HG03175 (cell line): ENCODE measurements around the gene CARNS1.
A peak's percentile ranks its signal among the peaks of the same experiment; 100 is the strongest.

Experiments used
- ATAC-seq: cut with Tn5 transposase; IDR thresholded peaks from one replicate; pipeline ENCODE4 v1.9.1; 2021; ENCODE audit warnings: mild to moderate bottlenecking, moderate library complexity; ENCODE audit not compliant: unreplicated experiment

CARNS1 gene

DNA sequence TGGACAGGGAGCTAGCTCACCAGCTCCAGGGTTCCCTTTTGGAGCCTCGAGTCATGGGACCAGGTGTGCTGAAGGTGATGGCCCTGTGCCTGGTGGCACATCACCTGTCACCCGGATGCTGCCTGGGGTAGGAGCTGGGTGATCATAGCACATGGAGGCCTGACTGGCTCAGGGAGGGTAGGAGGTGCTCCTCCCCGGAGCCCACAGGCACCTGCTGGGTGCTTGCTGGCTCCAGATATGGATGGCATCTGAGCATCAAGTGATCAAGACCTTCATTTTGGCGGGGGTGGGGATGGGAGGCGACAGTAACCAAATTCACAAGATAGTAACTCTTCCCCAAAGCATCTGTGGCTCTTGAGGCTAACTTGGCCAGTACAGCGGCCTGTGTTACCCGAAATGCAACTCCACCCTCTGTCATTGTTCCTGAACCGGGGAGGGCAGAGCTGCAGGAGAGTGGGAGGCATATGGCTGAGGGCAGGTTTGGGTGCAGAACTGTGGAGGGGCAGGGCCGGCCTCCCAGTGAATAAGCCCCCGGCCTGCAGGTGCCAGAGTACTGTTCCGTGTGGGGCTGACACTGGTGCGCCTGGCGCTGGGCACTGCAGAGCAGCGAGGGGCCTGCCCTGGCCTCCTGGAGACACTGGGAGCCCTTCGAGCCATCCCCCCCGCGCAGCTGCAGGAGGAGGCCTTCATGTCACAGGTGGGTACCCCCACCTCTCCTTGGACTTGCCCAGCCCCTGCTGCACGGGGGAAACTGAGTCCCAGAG is 6.9 kb upstream of the CARNS1 start:
- no peak for ATAC-seq

- ATAC-seq: peak; percentile 56
Observed at GRCh38 chr11:67409261-67409666, 6.2 kb upstream of the CARNS1 start.

- ATAC-seq: no peak
Observed at GRCh38 chr11:67409781-67410368, 5.6 kb upstream of the CARNS1 start.

GRCh38 chr11:67410369-67410831 is 5.1 kb upstream of the CARNS1 start:
- ATAC-seq: no peak

- ATAC-seq: no peak
Observed at GRCh38 chr11:67410984-67411784, 4.3 kb upstream of the CARNS1 start.

DNA sequence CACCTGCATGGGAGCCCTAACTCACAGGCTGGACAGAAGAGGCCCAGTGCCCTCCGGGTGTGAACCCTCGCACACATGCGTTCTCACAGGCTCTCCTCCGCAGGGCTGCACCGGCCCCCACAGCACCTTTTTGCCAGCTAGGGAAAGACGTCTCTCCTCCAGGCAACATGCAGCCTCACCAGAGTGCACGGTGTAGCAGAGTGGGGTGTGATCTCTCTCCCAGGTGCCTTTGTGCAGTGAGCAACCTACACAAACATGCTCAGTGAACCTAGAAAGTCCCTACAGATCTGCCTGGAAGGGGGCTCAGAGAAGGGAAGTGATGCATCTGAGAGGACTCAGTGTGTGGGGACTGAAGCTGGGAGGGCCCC is 3.7 kb upstream of the CARNS1 start:
- ATAC-seq: no peak

DNA sequence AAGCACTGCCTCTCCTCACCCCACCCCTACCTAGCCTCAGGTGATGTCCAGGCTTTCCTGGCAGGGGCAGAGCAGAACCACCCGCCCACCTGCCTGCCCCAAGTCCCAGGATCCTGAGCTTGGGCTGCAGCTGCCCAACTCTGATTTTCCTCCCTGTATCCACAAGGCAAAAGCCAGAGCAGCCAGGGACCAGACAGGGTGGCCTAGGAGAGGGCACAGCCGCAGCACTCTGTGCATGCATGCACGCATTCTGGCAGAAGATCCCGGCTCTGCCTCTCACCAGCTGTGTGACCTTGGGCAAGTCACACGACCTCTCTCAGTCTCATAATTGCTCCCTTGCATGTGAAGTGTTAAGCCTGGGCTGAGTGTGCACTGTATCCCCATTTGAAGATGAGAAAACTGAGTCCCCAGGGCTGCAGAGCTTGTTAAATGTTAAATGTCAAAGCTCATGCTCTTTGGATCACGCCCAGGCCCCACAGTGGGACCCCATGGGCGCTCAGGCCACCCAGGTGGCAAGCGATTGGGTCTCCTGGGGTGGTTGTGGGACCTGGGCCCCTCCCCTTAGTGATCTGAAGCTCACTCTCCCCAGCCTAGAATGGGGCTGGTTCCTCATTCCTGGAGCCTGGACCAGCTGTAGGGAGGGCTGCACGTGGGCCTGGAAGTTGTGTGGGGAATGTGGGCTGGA is 2.8 kb upstream of the CARNS1 start:
- ATAC-seq: no peak

- ATAC-seq: no peak
Observed at GRCh38 chr11:67413266-67413849, 2.1 kb upstream of the CARNS1 start.

GRCh38 chr11:67416416-67417335 is 1.2 kb downstream of the CARNS1 start:
- no peak for ATAC-seq

DNA sequence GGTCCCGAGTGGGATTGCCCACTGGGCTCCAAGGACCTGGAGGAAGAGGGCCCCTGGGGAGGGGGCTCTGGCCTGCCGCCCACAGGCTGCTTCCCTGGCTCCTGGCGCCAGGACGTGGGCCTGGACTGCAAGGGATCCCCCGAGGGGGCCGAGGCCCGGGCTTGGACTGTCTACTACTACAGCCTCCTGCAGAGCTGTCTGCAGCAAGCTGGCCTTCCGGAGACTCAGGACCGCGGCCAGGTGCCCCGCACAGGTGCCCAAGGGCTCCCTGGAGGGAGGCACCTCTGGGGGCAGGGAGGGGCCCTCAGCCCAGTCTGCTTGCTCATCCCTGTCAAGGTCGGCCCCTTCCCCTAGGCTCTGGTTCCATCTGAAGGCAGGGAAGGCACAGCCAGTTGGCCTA is 1.9 kb downstream of the CARNS1 start:
- no peak for ATAC-seq

- ATAC-seq: no peak
Observed at GRCh38 chr11:67418476-67419281, 3.2 kb downstream of the CARNS1 start.

GRCh38 chr11:67419325-67420049 is 4.0 kb downstream of the CARNS1 start:
- no peak for ATAC-seq

DNA sequence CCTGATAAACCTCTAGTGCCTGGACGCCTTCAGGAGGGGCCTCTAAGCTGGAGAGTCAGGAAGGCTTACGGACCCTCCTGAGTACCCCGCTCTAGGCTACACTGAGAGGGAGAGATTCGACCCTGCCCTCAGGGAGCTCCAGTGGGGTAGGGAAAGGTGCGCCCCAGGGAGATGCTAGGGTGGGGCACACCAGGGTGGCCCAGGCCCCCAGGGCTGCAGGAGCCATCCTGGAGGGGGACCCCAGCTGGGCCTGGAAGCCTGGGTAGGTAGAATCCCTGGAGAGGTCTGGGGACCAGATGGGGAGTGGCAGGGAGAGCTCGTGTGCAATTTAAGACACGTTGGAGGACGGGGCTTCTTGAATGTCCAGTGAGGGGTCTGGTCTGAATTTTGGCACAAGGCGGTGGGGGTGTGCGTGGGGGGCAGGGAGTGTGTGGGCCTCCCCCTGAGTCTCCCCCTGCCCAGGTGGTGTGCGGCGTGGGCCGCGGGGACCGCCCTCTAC is 4.7 kb downstream of the CARNS1 start:
- ATAC-seq: no peak

DNA sequence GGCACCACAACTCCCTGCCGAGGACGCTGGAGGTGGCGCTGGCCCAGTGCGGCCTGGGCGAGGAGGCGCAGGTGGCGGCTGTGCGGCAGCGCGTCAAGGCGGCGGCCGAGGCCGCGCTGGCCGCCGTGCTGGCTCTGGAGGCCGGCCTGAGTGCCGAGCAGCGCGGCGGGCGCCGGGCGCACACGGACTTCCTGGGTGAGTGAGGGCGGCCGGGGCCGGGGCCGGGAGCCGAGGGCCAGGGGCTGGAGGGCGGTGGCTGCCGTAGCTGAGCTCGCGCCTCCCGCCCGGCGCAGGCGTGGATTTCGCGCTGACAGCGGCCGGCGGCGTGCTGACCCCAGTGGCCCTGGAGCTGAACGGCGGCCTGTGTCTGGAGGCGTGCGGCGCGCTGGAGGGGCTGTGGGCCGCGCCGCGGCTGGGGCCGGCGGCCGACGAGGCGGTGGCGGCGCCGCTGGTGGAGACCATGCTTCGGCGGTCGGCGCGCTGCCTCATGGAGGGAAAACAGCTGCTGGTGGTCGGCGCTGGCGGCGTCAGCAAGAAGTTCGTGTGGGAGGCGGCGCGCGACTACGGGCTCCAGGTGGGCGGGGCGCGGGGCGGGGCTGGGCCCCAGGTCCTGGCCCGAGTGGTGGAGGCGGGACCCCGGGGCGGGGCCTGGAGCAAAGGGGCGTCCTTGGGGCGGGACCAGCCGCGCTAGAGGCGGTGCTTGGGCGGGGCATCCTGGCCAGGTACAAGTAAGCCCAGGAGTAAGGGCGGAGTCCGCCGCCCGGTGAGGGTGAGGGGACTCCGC is 5.4 kb downstream of the CARNS1 start:
- ATAC-seq: peak; percentile 86

- ATAC-seq: no peak
Observed at GRCh38 chr11:67421430-67422031, 6.1 kb downstream of the CARNS1 start.

DNA sequence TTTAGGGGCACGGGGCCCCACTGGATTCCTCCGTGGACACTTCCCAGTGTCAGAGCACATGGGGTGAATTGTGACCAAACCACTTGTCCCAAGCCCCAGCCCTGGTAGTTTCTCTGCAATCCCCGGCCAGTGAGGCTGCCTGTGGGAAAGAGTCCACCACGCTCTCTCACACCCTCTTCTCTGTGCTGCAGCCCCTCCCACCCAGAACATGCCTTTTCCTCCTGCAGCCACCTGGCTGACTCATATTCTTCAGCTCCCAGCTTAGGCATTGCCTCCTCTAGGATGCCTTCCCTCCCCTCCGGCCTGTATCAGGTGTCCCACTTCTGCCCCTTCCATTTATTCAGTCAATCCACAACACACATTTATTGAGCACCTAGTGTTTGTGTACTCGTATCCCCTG is 7.4 kb downstream of the CARNS1 start:
- no peak for ATAC-seq

GRCh38 chr11:67423466-67423865 is 8.0 kb downstream of the CARNS1 start:
- no peak for ATAC-seq
